GM12878 (cell line): ENCODE data around the gene TEAD4. TPM values are rescaled to one million over a fixed set of nuclear protein-coding genes. Genes with fewer than 3 reads are reported as not detected.

Experiments used
- ATAC-seq: fragments of 200-7000 bp; cut with Tn5 transposase; 3 replicates; pipeline ENCODE4 v1.9.1; 2020; ENCODE audit warnings: mild to moderate bottlenecking, moderate library complexity
- BruUV-seq: library from RNA; stranded (reverse); fragments of 400-500 nt; replicated peaks from 2 replicates; lab custom pipeline; 2021; lab: Mats Ljungman, UMichigan
- CTCF ChIA-PET: fragments of 300-600 bp; sonication (Branson Sonifier 250); formaldehyde crosslinking; extraction: SDS; loops from one replicate; lab custom pipeline; 2021; ENCODE audit warnings: inconsistent platforms; lab: Yijun Ruan, JAX
- POLR2A ChIA-PET: fragments of 350-600 bp; formaldehyde crosslinking; extraction: SDS; loops from one replicate; lab custom pipeline; 2021; ENCODE audit warnings: inconsistent platforms; lab: Charles Lee
- RAD21 ChIA-PET: fragments of 300-600 bp; sonication (Branson Sonifier 250); formaldehyde crosslinking; loops from one replicate; lab custom pipeline; 2023; ENCODE audit warnings: antibody characterized with exemption; ENCODE audit not compliant: unreplicated experiment; lab: Charles Lee
- SMC1A ChIA-PET: fragments of 300-600 bp; sonication (Branson Sonifier 250); formaldehyde crosslinking; loops from one replicate; lab custom pipeline; 2023; ENCODE audit not compliant: unreplicated experiment, uncharacterized antibody; lab: Charles Lee
- DNase-seq: peaks from one replicate; pipeline ENCODE4 v3.0.0-alpha.2; 2011; ENCODE audit warnings: low read depth, low spot score
- FAIRE-seq: peaks from 3 replicates; lab custom pipeline; 2011; peaks lifted over from hg19 to GRCh38; lab: Jason Lieb, UNC
- H2AFZ ChIP-seq: 2 replicates; pipeline ENCODE4 v1.6.0; 2011; ENCODE audit warnings: low read depth, low read length, control low read depth; ENCODE audit not compliant: control insufficient read depth
- H3K27ac ChIP-seq: 2 replicates; pipeline ENCODE4 v1.5.1; 2011; ENCODE audit warnings: control low read depth; ENCODE audit not compliant: control insufficient read depth, insufficient read depth
- H3K27me3 ChIP-seq, 2 experiments: replicated peaks in 1 of 2; 2 replicates each; pipeline versions ENCODE4 v1.6.0 to v1.6.1; 2011; ENCODE audit warnings: low read length in 1 of 2; ENCODE audit not compliant: control insufficient read depth in 2 of 2, insufficient read depth in 2 of 2
- H3K36me3 ChIP-seq, 2 experiments: 2 replicates each; pipeline ENCODE4 v1.5.1; 2011; ENCODE audit warnings: low read length in 1 of 2; ENCODE audit not compliant: control insufficient read depth in 2 of 2, insufficient read depth in 2 of 2
- H3K4me1 ChIP-seq: 2 replicates; pipeline ENCODE4 v1.6.1; 2011; ENCODE audit warnings: mild to moderate bottlenecking, low read length, moderate library complexity, mixed read lengths; ENCODE audit not compliant: control insufficient read depth, insufficient read depth
- H3K4me2 ChIP-seq: 2 replicates; pipeline ENCODE4 v1.6.0; 2011; ENCODE audit warnings: control low read depth; ENCODE audit not compliant: control insufficient read depth, insufficient read depth
- H3K4me3 ChIP-seq: fragments of 200-600 bp; sonication (generic); 2 replicates; pipeline ENCODE4 v1.5.1; 2016
- H3K79me2 ChIP-seq: 2 replicates; pipeline ENCODE4 v1.6.0; 2011; ENCODE audit warnings: low read length; ENCODE audit not compliant: control insufficient read depth, insufficient read depth
- H3K9ac ChIP-seq: 2 replicates; pipeline ENCODE4 v1.8.0; 2011; ENCODE audit warnings: low read length, control low read depth, mixed read lengths; ENCODE audit not compliant: control insufficient read depth, insufficient read depth
- H3K9me3 ChIP-seq: replicated peaks from 3 replicates; pipeline ENCODE4 v1.5.1; 2011; ENCODE audit warnings: mild to moderate bottlenecking, low read length; ENCODE audit not compliant: control insufficient read depth, insufficient read depth
- H4K20me1 ChIP-seq: 2 replicates; pipeline ENCODE4 v1.6.0; 2011; ENCODE audit not compliant: control insufficient read depth, insufficient read depth
- NRF1 ChIP-seq: conservative IDR thresholded peaks from 2 replicates; pipeline ENCODE4 v1.6.1; 2011; ENCODE audit warnings: mild to moderate bottlenecking, low read depth, low read length, improper control_type of control experiment
- PML ChIP-seq: IDR thresholded peaks from 2 replicates; pipeline ENCODE4 v1.6.1; 2012; ENCODE audit warnings: low read length, inconsistent platforms
- WGBS: methylation state at CpG from one replicate; pipeline ENCODE4 v1.1.6; 2016; ENCODE audit warnings: low lambda C conversion rate; ENCODE audit not compliant: insufficient replicate concordance, insufficient coverage; ENCODE audit errors: missing lambda C conversion rate; 5-methylcytosine and 5-hydroxymethylcytosine counted together
- in situ Hi-C: fragments of 300-500 bp; cut with MboI; formaldehyde crosslinking; loops from 9 replicates; pipeline ENCODE4 v1.14.3; 2018; ENCODE audit warnings: mixed read lengths
- intact Hi-C: fragments of 100-400 bp; cut with micrococcal nuclease; formaldehyde crosslinking; loops from one replicate; pipeline ENCODE4 v1.14.2; 2022; ENCODE audit not compliant: unreplicated experiment
- polyA plus RNA-seq, 11 experiments: library from polyadenylated mRNA; depleted of rRNA in 4 of 11; unstranded in 6 of 11; stranded (reverse) in 5 of 11; fragments of >200 nt; fragmentation: Nextera tagmentation in 4 of 11; fragmentation: Illumina TruSeq in 1 of 11; extraction: Ambion mirVana in 4 of 11; extraction: Trizol in 1 of 11; gene quantifications; 1 replicate in 1 of 11; 2 replicates in 10 of 11; pipeline versions ENCODE4 v1.2.1 to v1.2.3, GENCODE V29; 2011 to 2016; ENCODE audit warnings: inconsistent platforms in 2 of 11, missing spikeins in 2 of 11, low read depth in 1 of 11
- total RNA-seq, 4 experiments: library from RNA; depleted of rRNA in 3 of 4; stranded (reverse); fragments of >200 nt in 3 of 4; fragmentation: Illumina TruSeq in 1 of 4; extraction: Trizol in 1 of 4; gene quantifications; 2 replicates each; pipeline versions ENCODE4 v1.2.1 to v1.2.3, GENCODE V29; 2013 to 2021
- TF ChIP-seq, protein P1 (sequence below): IDR thresholded peaks from 2 replicates; pipeline ENCODE4 v1.6.1; 2012; ENCODE audit warnings: low read length, inconsistent platforms
- TF ChIP-seq, protein P2 (sequence below): fragments of 450-650 bp; formaldehyde crosslinking; IDR thresholded peaks from 2 replicates; pipeline ENCODE4 v1.4.0; 2020; ENCODE audit warnings: mild to moderate bottlenecking, moderate library complexity

Gene TEAD4
- total and polyA plus RNA-seq, 10 of the 15 experiments (the other 5 are each of a cell fraction or from before 2014, with no cell fraction given) = 0.04 to 0.68 (median 0.31) TPM; not detected in 4

DNA sequence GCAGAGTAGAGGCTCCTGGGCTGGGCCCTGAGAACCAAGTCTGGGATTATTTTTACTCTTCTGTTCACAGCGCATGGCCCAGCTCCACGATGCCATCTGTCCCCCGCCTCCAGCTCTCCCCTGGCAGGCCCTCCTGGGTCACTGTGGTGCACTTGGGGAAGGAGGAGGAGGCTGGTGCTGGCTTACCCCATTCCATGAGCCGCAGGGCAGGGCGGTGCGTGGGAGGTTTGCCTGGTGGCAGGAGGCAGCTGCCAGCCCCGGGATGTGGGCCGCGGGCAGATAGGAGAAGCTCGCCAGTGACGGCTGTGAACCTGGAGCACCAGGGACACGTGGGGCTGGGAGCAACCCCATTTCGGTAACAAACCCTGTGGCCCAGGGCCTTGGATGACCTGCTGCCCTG is 23.2 kb downstream of the TEAD4 start:
- ChIA-PET POLR2A (no interaction called here), RAD21 (no interaction called here), SMC1A (no interaction called here), CTCF (no interaction called here)
- no peak overlapping the region for H3K4me3 ChIP-seq
- no peaks in the 10 kb centered on the region for H4K20me1 ChIP-seq
- ATAC-seq (no peak), DNase-seq (no peak), FAIRE-seq (no peak)
- H3K4me1 ChIP-seq = no peaks in the 10 kb centered on the region
- H3K27ac ChIP-seq = no peak overlapping the region
- no peaks in the 10 kb centered on the region for H3K9me3 ChIP-seq
- H3K79me2 ChIP-seq = no peaks in the 10 kb centered on the region
- intact Hi-C loops (no loop called here), in situ Hi-C loops (no loop called here)
- no peak overlapping the region for H2AFZ ChIP-seq
- TF ChIP-seq NRF1 (no peak), PML (no peak)
- TF ChIP-seq, protein P1, sequence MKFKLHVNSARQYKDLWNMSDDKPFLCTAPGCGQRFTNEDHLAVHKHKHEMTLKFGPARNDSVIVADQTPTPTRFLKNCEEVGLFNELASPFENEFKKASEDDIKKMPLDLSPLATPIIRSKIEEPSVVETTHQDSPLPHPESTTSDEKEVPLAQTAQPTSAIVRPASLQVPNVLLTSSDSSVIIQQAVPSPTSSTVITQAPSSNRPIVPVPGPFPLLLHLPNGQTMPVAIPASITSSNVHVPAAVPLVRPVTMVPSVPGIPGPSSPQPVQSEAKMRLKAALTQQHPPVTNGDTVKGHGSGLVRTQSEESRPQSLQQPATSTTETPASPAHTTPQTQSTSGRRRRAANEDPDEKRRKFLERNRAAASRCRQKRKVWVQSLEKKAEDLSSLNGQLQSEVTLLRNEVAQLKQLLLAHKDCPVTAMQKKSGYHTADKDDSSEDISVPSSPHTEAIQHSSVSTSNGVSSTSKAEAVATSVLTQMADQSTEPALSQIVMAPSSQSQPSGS = no peak
- BruUV-seq = no TSS peak
- 59% methylated on average over 13 of the region's 13 CpGs for WGBS
- no peak overlapping the region for H3K9ac ChIP-seq
- no peak overlapping the region for H3K4me2 ChIP-seq
- no peaks in the 10 kb centered on the region; a peak in 1 of 4 replicates for H3K27me3 ChIP-seq
- H3K36me3 ChIP-seq = no peaks in the 10 kb centered on the region

DNA sequence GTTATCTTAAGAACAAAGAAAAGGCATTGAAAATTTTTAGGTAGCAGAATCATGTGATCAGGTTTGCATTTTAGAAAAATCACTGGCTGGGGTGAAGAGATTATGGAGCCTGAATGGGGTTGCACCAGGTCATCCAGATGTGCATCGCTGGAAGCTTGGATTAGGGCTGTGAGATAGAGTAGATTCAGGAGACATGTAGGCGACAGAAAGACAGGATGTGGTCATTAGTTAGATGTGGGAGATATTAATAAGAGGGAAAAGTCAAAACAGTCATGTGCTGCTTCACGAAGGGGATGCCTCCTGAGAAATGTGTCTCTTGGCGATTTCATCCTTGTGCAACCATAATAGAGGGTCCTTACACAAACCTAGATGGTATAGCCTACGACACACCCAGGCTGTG is 25.1 kb downstream of the TEAD4 start:
- Histone ChIP-seq H3K4me2 (no peak overlapping the region), H3K9me3 (no peaks in the 10 kb centered on the region)
- TF ChIP-seq, protein P2, sequence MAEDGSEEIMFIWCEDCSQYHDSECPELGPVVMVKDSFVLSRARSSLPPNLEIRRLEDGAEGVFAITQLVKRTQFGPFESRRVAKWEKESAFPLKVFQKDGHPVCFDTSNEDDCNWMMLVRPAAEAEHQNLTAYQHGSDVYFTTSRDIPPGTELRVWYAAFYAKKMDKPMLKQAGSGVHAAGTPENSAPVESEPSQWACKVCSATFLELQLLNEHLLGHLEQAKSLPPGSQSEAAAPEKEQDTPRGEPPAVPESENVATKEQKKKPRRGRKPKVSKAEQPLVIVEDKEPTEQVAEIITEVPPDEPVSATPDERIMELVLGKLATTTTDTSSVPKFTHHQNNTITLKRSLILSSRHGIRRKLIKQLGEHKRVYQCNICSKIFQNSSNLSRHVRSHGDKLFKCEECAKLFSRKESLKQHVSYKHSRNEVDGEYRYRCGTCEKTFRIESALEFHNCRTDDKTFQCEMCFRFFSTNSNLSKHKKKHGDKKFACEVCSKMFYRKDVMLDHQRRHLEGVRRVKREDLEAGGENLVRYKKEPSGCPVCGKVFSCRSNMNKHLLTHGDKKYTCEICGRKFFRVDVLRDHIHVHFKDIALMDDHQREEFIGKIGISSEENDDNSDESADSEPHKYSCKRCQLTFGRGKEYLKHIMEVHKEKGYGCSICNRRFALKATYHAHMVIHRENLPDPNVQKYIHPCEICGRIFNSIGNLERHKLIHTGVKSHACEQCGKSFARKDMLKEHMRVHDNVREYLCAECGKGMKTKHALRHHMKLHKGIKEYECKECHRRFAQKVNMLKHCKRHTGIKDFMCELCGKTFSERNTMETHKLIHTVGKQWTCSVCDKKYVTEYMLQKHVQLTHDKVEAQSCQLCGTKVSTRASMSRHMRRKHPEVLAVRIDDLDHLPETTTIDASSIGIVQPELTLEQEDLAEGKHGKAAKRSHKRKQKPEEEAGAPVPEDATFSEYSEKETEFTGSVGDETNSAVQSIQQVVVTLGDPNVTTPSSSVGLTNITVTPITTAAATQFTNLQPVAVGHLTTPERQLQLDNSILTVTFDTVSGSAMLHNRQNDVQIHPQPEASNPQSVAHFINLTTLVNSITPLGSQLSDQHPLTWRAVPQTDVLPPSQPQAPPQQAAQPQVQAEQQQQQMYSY (CRISPR knock-in tag) = no peak
- TF ChIP-seq, all 136 proteins: peak for 0
- CTCF ChIA-PET = no interaction called here
- Histone ChIP-seq H3K36me3 (no peaks in the 10 kb centered on the region), H3K4me3 (no peak overlapping the region), H3K4me1 (no peaks in the 10 kb centered on the region), H4K20me1 (no peaks in the 10 kb centered on the region), H3K27me3 (no peaks in the 10 kb centered on the region; a peak in 1 of 4 replicates), H2AFZ (no peak overlapping the region), H3K27ac (no peak overlapping the region), H3K9ac (no peak overlapping the region), H3K79me2 (no peaks in the 10 kb centered on the region)
- intact Hi-C loops (no loop called here), in situ Hi-C loops (no loop called here)
- no TSS peak for BruUV-seq
- FAIRE-seq = no peak
- POLR2A ChIA-PET = no interaction called here
- RAD21 ChIA-PET = no interaction called here
- no peak for DNase-seq
- WGBS = 14% methylated on average over 5 of the region's 5 CpGs
- SMC1A ChIA-PET = no interaction called here
- ATAC-seq = no peak
